ENCODE measurements around the gene CRYBG1. TPM values are rescaled to one million over a fixed set of nuclear protein-coding genes. Genes with fewer than 3 reads are reported as not detected.

Gene CRYBG1
- polyA plus RNA-seq, 3 donors, result 18.2 to 25.4 (median 24.1) TPM

Other genes with a start within 250 kb of the CRYBG1 start
- gene ATG5, start 35.0 kb upstream of the CRYBG1 start, polyA plus RNA-seq (ENCODE audit: insufficient read length in 3 of 3), result 10 to 100 TPM; 41.7 to 51.9 (median 45.9) TPM